Fibroblast of skin of abdomen (primary cell): ENCODE measurements around the gene LRWD1.
"Not testable (repeated sequence)": the region's sequence is repeated elsewhere in the genome, so short reads cannot be mapped to it uniquely, and the experiment has no call there.

ENCODE experiments used
- DNase-seq: peaks from one replicate; pipeline ENCODE4 v3.0.0-alpha.2; 2013

The LRWD1 gene

GRCh38 chr7:102498321-102498720 lies 33.5 kb downstream of the LRWD1 start:
- DNase-seq, result not testable (repeated sequence)

GRCh38 chr7:102503141-102503540 lies 38.4 kb downstream of the LRWD1 start:
- not testable (repeated sequence) for DNase-seq

GRCh38 chr7:102505298-102506185 lies 40.8 kb downstream of the LRWD1 start:
- not testable (repeated sequence) for DNase-seq

- not testable (repeated sequence) for DNase-seq
These were observed 42.8 kb downstream of the LRWD1 start for GRCh38 chr7:102507410-102508088.

- not testable (repeated sequence) for DNase-seq
These were observed 45.8 kb downstream of the LRWD1 start for GRCh38 chr7:102510575-102510974.

- DNase-seq, result not testable (repeated sequence)
These were observed 47.2 kb downstream of the LRWD1 start for GRCh38 chr7:102511860-102512522.

GRCh38 chr7:102512642-102513221 lies 47.9 kb downstream of the LRWD1 start:
- peak; percentile 93 for DNase-seq

- not testable (repeated sequence) for DNase-seq
These were observed 50.3 kb downstream of the LRWD1 start for GRCh38 chr7:102514881-102515721.

GRCh38 chr7:102515889-102516288 lies 51.1 kb downstream of the LRWD1 start:
- not testable (repeated sequence) for DNase-seq

GRCh38 chr7:102516951-102517350 lies 52.2 kb downstream of the LRWD1 start:
- not testable (repeated sequence) for DNase-seq

GRCh38 chr7:102517550-102518147 lies 52.9 kb downstream of the LRWD1 start, which contains the start of gene RASA4B:
Gene RASA4B, minus strand, starts transcription at chr7:102517777. Its CDS starts 67 bp downstream, at chr7:102517710.
- peak; percentile 7 for DNase-seq

- not testable (repeated sequence) for DNase-seq
These were observed 56.0 kb downstream of the LRWD1 start for GRCh38 chr7:102520797-102521196.
